ENCODE measurements around the gene SAP30BP. TPM values are rescaled to one million over a fixed set of nuclear protein-coding genes. Genes with fewer than 3 reads are reported as not detected.

The SAP30BP gene
- total RNA-seq, 2 donors from 2014 or later = 28.5 to 44.6 TPM

GRCh38 chr17:75665981-75666380 is 1.2 kb upstream of the SAP30BP start:
- H3K4me3 ChIP-seq = peak overlapping the region; percentile 91 to 97
- H3K4me1 ChIP-seq = peaks cover 0 to 27% of the 10 kb centered on the region in 2 donors
- no peak for TF ChIP-seq CTCF (IDR thresholded peaks at IDR 0.05)
- no peak overlapping the region for H3K27ac ChIP-seq
- DNase-seq (ENCODE audit: low spot score) = no peak
- H3K9me3 ChIP-seq = no peaks in the 10 kb centered on the region
- peaks cover 41% of the 10 kb centered on the region for H3K36me3 ChIP-seq
- no peaks in the 10 kb centered on the region for H3K27me3 ChIP-seq

GRCh38 chr17:75667825-75668224 is 687 bp downstream of the SAP30BP start:
- Histone ChIP-seq H3K4me1 (peaks cover 0 to 29% of the 10 kb centered on the region in 2 donors), H3K27ac (peak overlapping the region; percentile 82 to 87), H3K27me3 (no peaks in the 10 kb centered on the region), H3K36me3 (peaks cover 43% of the 10 kb centered on the region), H3K4me3 (peak overlapping the region; percentile 91 to 97), H3K9me3 (no peaks in the 10 kb centered on the region)
- TF ChIP-seq CTCF (IDR thresholded peaks at IDR 0.05) = no peak
- DNase-seq (ENCODE audit: low spot score) = no peak

GRCh38 chr17:75668489-75668888 is 1.4 kb downstream of the SAP30BP start:
- H3K4me1 ChIP-seq = peaks cover 0 to 29% of the 10 kb centered on the region in 2 donors
- no peak overlapping the region for H3K27ac ChIP-seq
- TF ChIP-seq CTCF (IDR thresholded peaks at IDR 0.05) = no peak
- peaks cover 48% of the 10 kb centered on the region for H3K36me3 ChIP-seq
- H3K9me3 ChIP-seq = no peaks in the 10 kb centered on the region
- no peak overlapping the region for H3K4me3 ChIP-seq
- DNase-seq (ENCODE audit: low spot score) = no peak
- H3K27me3 ChIP-seq = no peaks in the 10 kb centered on the region

GRCh38 chr17:75670868-75671267 is 3.7 kb downstream of the SAP30BP start:
- Histone ChIP-seq H3K4me3 (no peak overlapping the region), H3K36me3 (peaks cover 55% of the 10 kb centered on the region), H3K4me1 (peaks cover 0 to 34% of the 10 kb centered on the region in 2 donors), H3K9me3 (no peaks in the 10 kb centered on the region), H3K27ac (no peak overlapping the region), H3K27me3 (no peaks in the 10 kb centered on the region)
- DNase-seq (ENCODE audit: low spot score) = no peak
- no peak for TF ChIP-seq CTCF (IDR thresholded peaks at IDR 0.05)

GRCh38 chr17:75672011-75672410 is 4.9 kb downstream of the SAP30BP start:
- Histone ChIP-seq H3K27ac (no peak overlapping the region), H3K27me3 (no peaks in the 10 kb centered on the region), H3K36me3 (peaks cover 55% of the 10 kb centered on the region), H3K4me1 (peaks cover 0 to 26% of the 10 kb centered on the region in 2 donors), H3K4me3 (no peak overlapping the region), H3K9me3 (no peaks in the 10 kb centered on the region)
- no peak for TF ChIP-seq CTCF (IDR thresholded peaks at IDR 0.05)
- no peak for DNase-seq (ENCODE audit: low spot score)

- Histone ChIP-seq H3K27ac (no peak overlapping the region), H3K4me1 (peaks cover 0 to 16% of the 10 kb centered on the region in 2 donors), H3K4me3 (no peak overlapping the region), H3K9me3 (no peaks in the 10 kb centered on the region), H3K36me3 (peaks cover 60% of the 10 kb centered on the region), H3K27me3 (no peaks in the 10 kb centered on the region)
- TF ChIP-seq CTCF (IDR thresholded peaks at IDR 0.05) = no peak
- DNase-seq (ENCODE audit: low spot score) = no peak
These were observed 6.3 kb downstream of the SAP30BP start for GRCh38 chr17:75673487-75673886.
